Body of pancreas (tissue), 4 donors: Measurements from ENCODE around the gene TP53TG3B. TPM values are rescaled to one million over a fixed set of nuclear protein-coding genes. Genes with fewer than 3 reads are reported as not detected.
"Not testable (repeated sequence)": the region's sequence is repeated elsewhere in the genome, so short reads cannot be mapped to it uniquely, and the experiment has no call there.

Experiments used
- ATAC-seq: fragments of 150-250 bp; one replicate; pipeline ENCODE4 v1.9.1; 2016
- DNase-seq, 4 donors: peaks; one replicate each; pipeline ENCODE4 v3.0.0-alpha.2; 2019
- H3K27ac ChIP-seq, 4 donors: fragments of 200-600 bp; sonication (generic); 1 replicate in 3 of 4; 2 replicates in 1 of 4; pipeline versions ENCODE4 v1.5.1 to v1.6.1; 2016 to 2019; ENCODE audit warnings: mild to moderate bottlenecking in 1 of 4, mixed read lengths in 1 of 4, moderate library complexity in 1 of 4
- H3K27me3 ChIP-seq, 2 donors: fragments of 200-600 bp; sonication (generic); one replicate each; pipeline ENCODE4 v1.6.0; 2016; ENCODE audit warnings: mild to moderate bottlenecking in 1 of 2
- H3K36me3 ChIP-seq, 2 donors: fragments of 200-600 bp; sonication (generic); replicated peaks in 1 of 2; 2 replicates each; pipeline ENCODE4 v1.5.1; 2016; ENCODE audit warnings: low read depth in 2 of 2; ENCODE audit not compliant: insufficient read depth in 1 of 2
- H3K4me1 ChIP-seq: fragments of 200-600 bp; sonication (generic); one replicate; pipeline ENCODE4 v1.6.0; 2016
- H3K4me3 ChIP-seq, 2 donors: fragments of 200-600 bp; sonication (generic); 1 replicate in 1 of 2; 2 replicates in 1 of 2; pipeline ENCODE4 v1.5.1; 2016 to 2019
- H3K9me3 ChIP-seq, 3 donors: fragments of 200-600 bp; sonication (generic); 1 replicate in 2 of 3; 2 replicates in 1 of 3; pipeline ENCODE4 v1.5.1; 2016
- WGBS, 2 donors: methylation state at CpG; one replicate each; pipeline ENCODE4 v1.1.5; 2017; 5-methylcytosine and 5-hydroxymethylcytosine counted together
- intact Hi-C: fragments of 100-400 bp; cut with DNase I; formaldehyde crosslinking; loops from one replicate; pipeline ENCODE4 v1.15.1; 2023
- small RNA-seq: library from RNA; depleted of rRNA; stranded (forward); fragments of <200 nt; gene quantifications from one replicate; pipeline ENCODE3, GENCODE V24; 2016
- total RNA-seq, 2 donors: library from RNA; depleted of rRNA; stranded (reverse); fragments of >200 nt; gene quantifications; one replicate each; pipeline ENCODE4 v1.1.0, GENCODE V29; 2016

TP53TG3B gene
- not detected for total RNA-seq

- DNase-seq, H3K4me1 ChIP-seq, H3K36me3 ChIP-seq, H3K9me3 ChIP-seq, H3K4me3 ChIP-seq, H3K27me3 ChIP-seq, intact Hi-C loops, ATAC-seq, H3K27ac ChIP-seq: not testable (repeated sequence)
- no CpG with 5 or more reads among the region's 25 CpGs for WGBS, 2 donors
Observed at GRCh38 chr16:33360541-33360940, at the start of gene TP53TG3B. Gene TP53TG3B, plus strand, starts transcription at chr16:33360841. Its CDS starts 68 bp downstream, at chr16:33360909.

- H3K9me3 ChIP-seq, H3K27ac ChIP-seq, H3K4me3 ChIP-seq, intact Hi-C loops, H3K4me1 ChIP-seq, H3K36me3 ChIP-seq, ATAC-seq, H3K27me3 ChIP-seq: not testable (repeated sequence)
- peak; percentile 45 to 61 (median 52) for DNase-seq
- WGBS, 2 donors, result 50 to 53% methylated on average over 2 to 4 of the region's 4 CpGs
Observed at GRCh38 chr16:33336226-33337012, 24.2 kb upstream of the TP53TG3B start.

GRCh38 chr16:33337627-33338542 lies 22.8 kb upstream of the TP53TG3B start:
- H3K9me3 ChIP-seq, H3K27ac ChIP-seq, H3K27me3 ChIP-seq, H3K36me3 ChIP-seq, H3K4me1 ChIP-seq, H3K4me3 ChIP-seq, ATAC-seq, intact Hi-C loops: not testable (repeated sequence)
- WGBS, 2 donors, result 58 to 59% methylated on average over 4 to 5 of the region's 5 CpGs
- peak; percentile 33 to 56 (median 50) for DNase-seq

GRCh38 chr16:33338543-33338951 lies 22.1 kb upstream of the TP53TG3B start:
- H3K27me3 ChIP-seq, ATAC-seq, intact Hi-C loops: not testable (repeated sequence)

GRCh38 chr16:33339093-33340061 lies 21.3 kb upstream of the TP53TG3B start:
- H3K27ac ChIP-seq, ATAC-seq, H3K4me1 ChIP-seq, H3K4me3 ChIP-seq, intact Hi-C loops, H3K27me3 ChIP-seq, H3K36me3 ChIP-seq, H3K9me3 ChIP-seq: not testable (repeated sequence)
- WGBS, 2 donors, result 68 to 80% methylated on average over 2 to 3 of the region's 4 CpGs
- peak; percentile 24 to 58 (median 41) for DNase-seq

More at GRCh38 chr16:33338543-33338951, 22.1 kb upstream of the TP53TG3B start:
- H3K9me3 ChIP-seq, H3K4me3 ChIP-seq, H3K4me1 ChIP-seq, H3K36me3 ChIP-seq, H3K27ac ChIP-seq: not testable (repeated sequence)
- DNase-seq, result peak; percentile 3 to 41 (median 20)
- WGBS, 2 donors, result 45 to 53% methylated on average over 2 of the region's 2 CpGs

Small RNAs within 50 kb of the gene (small RNA-seq; reads per million reads assigned to genes)
- gene AC141257.3 (not detected), gene AC141257.4 (not detected)

Other genes with a start within 250 kb of the TP53TG3B start
- gene TP53TG3C, start 166.6 kb upstream of the TP53TG3B start, total RNA-seq, result not detected
- gene TP53TG3E, start 56.5 kb upstream of the TP53TG3B start, total RNA-seq, result not detected
- not detected for gene TP53TG3F, start 98.8 kb downstream of the TP53TG3B start, total RNA-seq